ENCODE data around the gene PFDN5.
"Not testable (repeated sequence)": the region's sequence is repeated elsewhere in the genome, so short reads cannot be mapped to it uniquely, and the experiment has no call there.

Gene PFDN5

GRCh38 chr12:53274445-53274844 is 20.9 kb upstream of the PFDN5 start:
- Mint-ChIP-seq H3K9me3 (no peaks in the 10 kb centered on the region), H3K27ac (no peak overlapping the region), H3K36me3 (no peaks in the 10 kb centered on the region), H3K4me1 (no peaks in the 10 kb centered on the region), H3K4me3 (no peak overlapping the region), H3K27me3 (no peaks in the 10 kb centered on the region)

- no peak overlapping the region for H3K27ac Mint-ChIP-seq
- H3K4me1 Mint-ChIP-seq: no peaks in the 10 kb centered on the region
- no peaks in the 10 kb centered on the region for H3K27me3 Mint-ChIP-seq
- H3K4me3 Mint-ChIP-seq: no peak overlapping the region
- no peaks in the 10 kb centered on the region for H3K36me3 Mint-ChIP-seq
- no peaks in the 10 kb centered on the region for H3K9me3 Mint-ChIP-seq
These were observed 18.8 kb upstream of the PFDN5 start for GRCh38 chr12:53276511-53276910.

DNA sequence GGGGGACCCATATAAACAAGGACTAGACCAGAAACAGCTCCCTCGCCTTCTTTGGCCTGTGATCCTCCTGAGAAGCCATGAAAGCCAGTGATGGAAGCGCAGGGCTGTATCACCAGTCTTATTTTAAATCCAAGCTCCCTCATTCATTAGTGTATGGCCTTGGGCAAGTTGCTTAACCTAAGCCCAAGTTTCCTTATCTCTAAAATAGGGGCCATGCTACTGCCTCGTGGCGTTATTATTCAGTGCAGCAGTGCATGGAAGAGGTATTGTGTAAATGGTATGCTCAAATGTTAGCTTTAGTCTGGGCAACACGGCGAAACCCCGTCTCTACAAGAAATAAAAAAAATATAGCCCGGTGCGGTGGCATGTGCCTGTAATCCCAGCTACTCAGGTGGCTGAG is 17.4 kb upstream of the PFDN5 start:
- no peaks in the 10 kb centered on the region for H3K9me3 Mint-ChIP-seq
- no peaks in the 10 kb centered on the region for H3K4me1 Mint-ChIP-seq
- no peaks in the 10 kb centered on the region for H3K27me3 Mint-ChIP-seq
- no peak overlapping the region for H3K4me3 Mint-ChIP-seq
- no peak overlapping the region for H3K27ac Mint-ChIP-seq
- H3K36me3 Mint-ChIP-seq: no peaks in the 10 kb centered on the region

DNA sequence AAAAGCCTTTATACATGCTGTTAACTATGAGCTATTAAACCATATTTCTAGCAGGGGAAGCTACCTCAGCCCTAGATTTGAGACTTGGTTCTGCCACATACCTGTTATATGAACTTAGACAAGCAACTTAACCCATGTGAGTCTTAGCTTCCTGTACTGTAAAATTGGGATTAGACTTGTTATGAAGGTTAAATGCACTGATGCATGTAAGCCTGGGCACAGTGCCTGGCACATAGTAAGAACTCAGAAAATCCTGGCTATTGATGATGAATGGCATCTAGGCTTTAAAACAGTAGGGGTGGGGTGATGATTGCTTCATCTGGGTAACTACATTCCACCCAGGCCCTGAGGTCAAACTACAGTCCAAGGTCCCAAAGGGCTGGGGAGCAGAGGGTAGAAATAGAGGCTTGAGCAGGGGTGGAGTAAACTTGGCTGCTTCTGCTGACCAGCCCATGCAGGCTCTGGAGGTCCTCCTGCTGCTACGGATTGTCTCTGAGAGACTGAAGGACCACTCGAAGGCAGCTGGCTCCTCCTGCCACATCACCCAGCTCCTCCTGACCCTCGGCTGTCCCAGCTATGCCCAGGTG is 16.0 kb upstream of the PFDN5 start:
- peaks cover 2% of the 10 kb centered on the region for H3K36me3 Mint-ChIP-seq
- H3K27ac Mint-ChIP-seq: no peak overlapping the region
- H3K27me3 Mint-ChIP-seq: no peaks in the 10 kb centered on the region

DNA sequence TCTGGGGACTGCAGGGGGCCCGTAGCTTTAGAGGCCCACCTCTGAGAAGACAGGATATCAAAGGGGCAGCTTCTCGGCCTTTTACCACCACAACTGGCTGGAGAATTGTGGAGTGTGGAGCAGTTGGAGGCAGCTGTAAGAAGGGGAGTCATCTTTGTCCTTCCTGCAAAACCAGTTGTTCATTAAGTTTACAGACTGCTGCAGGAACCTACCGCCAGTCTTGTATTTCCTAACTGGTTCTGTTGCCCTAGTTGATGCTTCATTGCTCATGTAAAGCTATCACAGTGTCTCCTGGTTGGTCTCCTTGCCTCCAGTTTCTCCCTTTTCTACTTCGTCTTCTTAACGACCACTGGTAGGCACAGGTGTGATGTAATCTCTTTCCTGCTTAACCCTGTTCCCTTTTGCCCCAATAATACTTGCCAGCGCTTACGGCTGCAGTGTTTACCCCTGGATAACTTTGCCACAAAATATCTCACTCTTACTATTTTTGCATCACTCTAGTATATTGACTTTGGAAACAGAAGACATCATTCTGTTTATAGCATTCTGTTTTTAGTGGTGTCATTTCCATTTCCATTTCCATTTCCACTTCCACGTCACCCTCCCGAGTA is 15.3 kb upstream of the PFDN5 start:
- Mint-ChIP-seq H3K27ac (no peak overlapping the region), H3K27me3 (no peaks in the 10 kb centered on the region), H3K36me3 (peaks cover 2% of the 10 kb centered on the region), H3K4me1 (no peaks in the 10 kb centered on the region), H3K9me3 (no peaks in the 10 kb centered on the region), H3K4me3 (no peak overlapping the region)

More for the DNA sequence above, 16.0 kb upstream of the PFDN5 start:
- Mint-ChIP-seq H3K4me3 (no peak overlapping the region), H3K4me1 (no peaks in the 10 kb centered on the region), H3K9me3 (no peaks in the 10 kb centered on the region)

GRCh38 chr12:53286448-53286847 is 8.9 kb upstream of the PFDN5 start:
- no peaks in the 10 kb centered on the region for H3K9me3 Mint-ChIP-seq
- H3K27ac Mint-ChIP-seq: no peak overlapping the region
- no peak overlapping the region for H3K4me3 Mint-ChIP-seq
- H3K4me1 Mint-ChIP-seq: peaks cover 19% of the 10 kb centered on the region
- peaks cover 3% of the 10 kb centered on the region for H3K36me3 Mint-ChIP-seq
- H3K27me3 Mint-ChIP-seq: no peaks in the 10 kb centered on the region

DNA sequence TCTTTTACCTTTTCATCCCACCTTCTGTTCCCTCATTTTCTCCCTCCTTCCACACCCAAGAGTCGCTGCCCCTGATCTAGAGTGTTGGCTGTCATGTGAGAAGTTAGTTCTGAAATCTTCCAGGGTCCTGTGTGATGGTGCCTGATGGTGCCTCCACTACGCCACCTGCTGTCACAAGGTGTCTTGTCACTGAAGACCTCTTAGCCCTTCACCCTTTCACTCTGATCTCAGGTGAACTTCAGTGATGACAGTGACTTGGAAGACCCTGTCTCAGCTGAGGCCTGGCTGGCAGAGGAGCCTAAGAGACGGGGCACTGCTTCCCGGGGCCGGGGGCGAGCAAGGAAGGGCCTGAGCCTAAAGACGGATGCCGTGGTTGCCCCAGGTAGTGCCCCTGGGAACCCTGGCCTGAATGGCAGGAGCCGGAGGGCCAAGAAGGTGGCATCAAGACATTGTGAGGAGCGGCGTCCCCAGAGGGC is 7.6 kb upstream of the PFDN5 start:
- H3K4me3 Mint-ChIP-seq: no peak overlapping the region
- H3K27ac Mint-ChIP-seq: peak overlapping the region; percentile 15
- no peaks in the 10 kb centered on the region for H3K27me3 Mint-ChIP-seq
- peaks cover 3% of the 10 kb centered on the region for H3K36me3 Mint-ChIP-seq
- peaks cover 19% of the 10 kb centered on the region for H3K4me1 Mint-ChIP-seq
- H3K9me3 Mint-ChIP-seq: no peaks in the 10 kb centered on the region

DNA sequence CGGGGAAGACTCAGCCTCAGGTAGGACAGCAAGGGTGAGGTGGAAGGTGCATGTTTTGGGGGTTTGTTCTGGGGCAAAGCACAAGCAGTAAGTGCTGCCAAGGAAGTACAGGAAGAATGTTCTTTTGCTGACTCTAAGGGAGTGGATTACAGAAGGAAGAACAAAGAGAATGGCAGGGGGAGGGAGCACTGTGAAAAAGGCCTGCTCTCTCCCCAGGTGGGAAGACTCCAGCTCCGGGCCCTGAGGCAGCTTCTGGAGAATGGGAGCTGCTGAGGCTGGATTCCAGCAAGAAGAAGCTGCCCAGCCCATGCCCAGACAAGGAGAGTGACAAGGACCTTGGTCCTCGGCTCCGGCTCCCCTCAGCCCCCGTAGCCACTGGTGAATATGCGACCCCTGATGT is 7.0 kb upstream of the PFDN5 start:
- peak overlapping the region; percentile 15 for H3K27ac Mint-ChIP-seq
- H3K4me3 Mint-ChIP-seq: no peak overlapping the region
- H3K9me3 Mint-ChIP-seq: no peaks in the 10 kb centered on the region
- H3K36me3 Mint-ChIP-seq: peaks cover 3% of the 10 kb centered on the region
- peaks cover 19% of the 10 kb centered on the region for H3K4me1 Mint-ChIP-seq
- no peaks in the 10 kb centered on the region for H3K27me3 Mint-ChIP-seq

DNA sequence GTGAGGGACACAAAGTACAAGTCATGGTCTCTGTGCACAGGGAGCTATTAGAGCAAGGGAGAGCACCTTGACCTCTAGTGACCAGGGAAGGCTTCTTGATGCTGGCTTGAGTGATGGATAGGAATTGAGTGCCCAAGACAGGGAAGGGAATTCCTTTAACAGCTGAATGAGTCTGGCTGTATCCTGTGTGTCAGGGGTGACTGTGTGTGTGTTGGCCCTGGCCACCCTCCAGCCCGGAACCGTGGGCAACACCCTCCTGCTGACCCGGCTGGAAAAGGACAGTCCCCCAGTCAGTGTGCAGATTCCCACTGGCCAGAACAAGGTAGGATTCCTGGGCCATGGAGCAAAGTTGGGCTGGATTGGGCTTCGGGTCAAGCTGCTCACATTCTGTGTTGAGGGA is 5.5 kb upstream of the PFDN5 start:
- no peak overlapping the region for H3K4me3 Mint-ChIP-seq

GRCh38 chr12:53290661-53291060 is 4.7 kb upstream of the PFDN5 start:
- Mint-ChIP-seq H3K36me3 (peaks cover 1% of the 10 kb centered on the region), H3K4me3 (peak overlapping the region; percentile 39), H3K4me1 (peaks cover 29% of the 10 kb centered on the region), H3K27me3 (no peaks in the 10 kb centered on the region), H3K27ac (peak overlapping the region; percentile 12), H3K9me3 (no peaks in the 10 kb centered on the region)

More for the DNA sequence above, 5.5 kb upstream of the PFDN5 start:
- H3K4me1 Mint-ChIP-seq: peaks cover 22% of the 10 kb centered on the region
- no peaks in the 10 kb centered on the region for H3K27me3 Mint-ChIP-seq
- H3K27ac Mint-ChIP-seq: no peak overlapping the region
- H3K36me3 Mint-ChIP-seq: peaks cover 1% of the 10 kb centered on the region
- no peaks in the 10 kb centered on the region for H3K9me3 Mint-ChIP-seq

DNA sequence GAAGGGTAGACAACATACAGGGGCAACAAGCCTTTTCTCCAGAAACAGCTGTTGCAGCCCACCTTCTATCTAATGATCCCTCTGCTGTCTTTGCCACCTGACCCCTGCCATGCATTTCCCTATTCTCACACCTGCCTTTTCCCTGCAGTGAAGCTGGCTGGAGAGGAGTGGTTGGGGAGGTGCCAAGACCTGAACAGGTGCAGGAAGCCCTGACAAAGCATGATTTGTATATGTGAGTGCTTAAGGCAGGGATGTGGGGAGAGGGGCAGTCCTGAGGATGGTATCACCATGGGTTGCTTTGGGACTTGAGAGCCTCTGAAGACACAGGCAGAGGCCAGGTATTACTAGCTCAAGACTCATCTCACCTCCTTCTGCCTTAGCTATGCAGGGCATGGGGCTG is 2.9 kb upstream of the PFDN5 start:
- Mint-ChIP-seq H3K4me3 (no peak overlapping the region), H3K36me3 (peaks cover 5% of the 10 kb centered on the region), H3K4me1 (peaks cover 39% of the 10 kb centered on the region), H3K27ac (no peak overlapping the region), H3K27me3 (no peaks in the 10 kb centered on the region), H3K9me3 (no peaks in the 10 kb centered on the region)

DNA sequence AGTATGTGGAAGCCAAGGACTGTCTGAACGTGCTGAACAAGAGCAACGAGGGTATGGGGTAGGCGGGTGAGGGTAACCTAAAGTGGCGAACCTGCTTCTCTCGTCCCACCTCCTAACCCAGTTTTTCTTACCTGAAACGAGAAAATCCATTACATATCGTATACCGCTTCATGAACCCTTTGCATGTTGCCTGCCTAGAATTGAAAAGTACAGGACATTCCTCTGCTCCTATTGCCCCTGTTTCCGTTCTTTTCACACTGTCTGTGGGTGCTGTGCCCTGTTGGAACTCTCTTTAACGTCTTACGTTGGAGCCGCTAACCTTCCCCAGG is 513 bp downstream of the PFDN5 start:
- peak overlapping the region; percentile 96 for H3K27ac Mint-ChIP-seq
- H3K4me1 Mint-ChIP-seq: peaks cover 52% of the 10 kb centered on the region
- no peaks in the 10 kb centered on the region for H3K27me3 Mint-ChIP-seq
- peaks cover 13% of the 10 kb centered on the region for H3K36me3 Mint-ChIP-seq
- peak overlapping the region; percentile 94 for H3K4me3 Mint-ChIP-seq
- no peaks in the 10 kb centered on the region for H3K9me3 Mint-ChIP-seq

DNA sequence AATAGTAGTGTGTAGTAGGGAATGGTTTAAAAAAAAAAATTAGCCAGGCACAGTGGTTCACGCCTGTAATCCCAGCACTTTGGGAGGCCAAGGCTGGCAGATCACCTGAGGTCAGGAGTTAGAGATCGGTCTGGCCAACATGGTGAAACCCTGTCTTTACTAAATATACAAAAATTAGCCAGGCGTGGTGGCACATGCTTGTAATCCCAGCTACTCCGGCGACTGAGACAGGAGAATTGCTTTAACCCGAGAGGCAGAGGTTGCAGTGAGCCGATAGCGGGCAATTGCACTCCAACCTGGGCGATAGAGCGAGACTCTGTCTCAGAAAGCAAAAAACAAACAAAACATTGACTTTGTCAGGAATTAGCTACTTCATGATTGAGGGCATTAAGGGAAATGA is 1.8 kb downstream of the PFDN5 start:
- Mint-ChIP-seq H3K4me1 (peaks cover 64% of the 10 kb centered on the region), H3K27ac (peak overlapping the region; percentile 96), H3K4me3 (peak overlapping the region; percentile 94)

DNA sequence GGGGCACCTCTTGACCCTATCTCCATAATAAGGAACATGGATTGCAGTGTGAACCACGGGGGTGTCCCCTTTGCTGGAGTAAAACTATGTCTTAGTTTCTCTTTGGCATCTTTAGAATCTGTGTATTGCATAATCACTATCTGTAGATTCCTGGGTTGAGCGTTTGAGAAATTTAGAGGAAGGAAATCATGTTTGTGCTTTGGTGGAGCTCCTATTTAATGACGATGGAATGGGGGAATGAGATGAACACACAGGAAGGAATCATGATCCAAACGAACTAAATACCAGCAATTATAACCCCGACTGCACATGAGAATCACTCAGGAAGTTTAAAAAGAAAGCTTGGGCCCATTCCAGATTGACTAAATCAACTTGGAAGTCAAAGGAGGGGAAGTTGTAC is 2.8 kb downstream of the PFDN5 start:
- Mint-ChIP-seq H3K27me3 (no peaks in the 10 kb centered on the region), H3K4me1 (peaks cover 73% of the 10 kb centered on the region), H3K27ac (peak overlapping the region; percentile 60), H3K36me3 (peaks cover 13% of the 10 kb centered on the region), H3K9me3 (no peaks in the 10 kb centered on the region), H3K4me3 (peak overlapping the region; percentile 69)

More for the DNA sequence above, 1.8 kb downstream of the PFDN5 start:
- not testable (repeated sequence) for H3K9me3 Mint-ChIP-seq, H3K27me3 Mint-ChIP-seq
- peaks cover 13% of the 10 kb centered on the region for H3K36me3 Mint-ChIP-seq

GRCh38 chr12:53299101-53299453 is 3.7 kb downstream of the PFDN5 start:
- peak overlapping the region; percentile 96 for H3K27ac Mint-ChIP-seq
- no peaks in the 10 kb centered on the region for H3K9me3 Mint-ChIP-seq
- peaks cover 13% of the 10 kb centered on the region for H3K36me3 Mint-ChIP-seq
- peak overlapping the region; percentile 94 for H3K4me3 Mint-ChIP-seq
- H3K4me1 Mint-ChIP-seq: peaks cover 73% of the 10 kb centered on the region
- H3K27me3 Mint-ChIP-seq: no peaks in the 10 kb centered on the region

GRCh38 chr12:53299454-53300180 is 4.3 kb downstream of the PFDN5 start, which contains the start of gene MYG1:
Gene MYG1 (plus strand): TSS chr12:53299695. CDS start chr12:53299738, 43 bp downstream.
- no peaks in the 10 kb centered on the region for H3K9me3 Mint-ChIP-seq
- peaks cover 13% of the 10 kb centered on the region for H3K36me3 Mint-ChIP-seq
- H3K4me3 Mint-ChIP-seq: peak within 1 kb of the TSS; percentile 94
- peaks cover 73% of the 10 kb centered on the region for H3K4me1 Mint-ChIP-seq
- peak within 1 kb of the TSS; percentile 96 for H3K27ac Mint-ChIP-seq
- no peaks in the 10 kb centered on the region for H3K27me3 Mint-ChIP-seq

Data from activated naive CD4-positive, alpha-beta T cell treated with anti-CD3 and anti-CD28 coated beads, Interleukin-2, amount 50 U/mL, for 24 hours (primary cell).